WTC11 (cell line): Measurements from ENCODE around the gene SMIM38. TPM values are rescaled to one million over a fixed set of nuclear protein-coding genes. Genes with fewer than 3 reads are reported as not detected.

Source experiments
- ATAC-seq: fragments of 200-7000 bp; cut with Tn5 transposase; 2 replicates; pipeline ENCODE4 v1.10.0; 2021; ENCODE audit warnings: mild to moderate bottlenecking, moderate library complexity
- CTCF ChIA-PET: fragments of 300-600 bp; sonication (Branson Sonifier 250); formaldehyde crosslinking; loops from one replicate; lab custom pipeline; 2021; ENCODE audit warnings: antibody characterized with exemption; lab: Charles Lee
- POLR2A ChIA-PET: fragments of 350-600 bp; sonication (Branson Sonifier 250); formaldehyde crosslinking; loops from one replicate; lab custom pipeline; 2021; ENCODE audit warnings: antibody characterized with exemption; lab: Charles Lee
- DNase-seq: peaks from one replicate; pipeline ENCODE4 v3.0.0; 2021; ENCODE audit warnings: low spot score
- H3K27ac Mint-ChIP-seq: 2 replicates; pipeline ENCODE4 v1.8.0; 2021; ENCODE audit warnings: mixed read lengths
- H3K27me3 Mint-ChIP-seq: 2 replicates; pipeline ENCODE4 v1.8.0; 2021; ENCODE audit warnings: low read depth, mild to moderate bottlenecking, moderate library complexity, mixed read lengths
- H3K36me3 Mint-ChIP-seq: 2 replicates; pipeline ENCODE4 v1.8.0; 2021; ENCODE audit warnings: mixed read lengths
- H3K4me1 Mint-ChIP-seq: 2 replicates; pipeline ENCODE4 v1.8.0; 2022; ENCODE audit warnings: mixed read lengths
- H3K4me3 Mint-ChIP-seq: 2 replicates; pipeline ENCODE4 v1.8.0; 2021; ENCODE audit warnings: mild to moderate bottlenecking, moderate library complexity, mixed read lengths
- H3K9me3 Mint-ChIP-seq: 2 replicates; pipeline ENCODE4 v1.8.0; 2021; ENCODE audit warnings: mixed read lengths
- AR ChIP-seq: fragments of 250-450 bp; sonication (Bioruptor Pico); IDR thresholded peaks from 2 replicates; pipeline ENCODE4 v1.9.0; 2021; ENCODE audit warnings: mild to moderate bottlenecking
- CREM ChIP-seq: sonication (generic); formaldehyde crosslinking; IDR thresholded peaks from 2 replicates; pipeline ENCODE4 v1.8.1; 2022; ENCODE audit warnings: mild to moderate bottlenecking, missing genetic modification reagents, moderate library complexity
- ESRRA ChIP-seq: sonication (generic); formaldehyde crosslinking; IDR thresholded peaks from 2 replicates; pipeline ENCODE4 v1.8.1; 2022; ENCODE audit warnings: mild to moderate bottlenecking, missing genetic modification reagents, borderline replicate concordance
- ETV6 ChIP-seq: sonication (generic); formaldehyde crosslinking; IDR thresholded peaks from 2 replicates; pipeline ENCODE4 v1.8.1; 2022; ENCODE audit warnings: mild to moderate bottlenecking, missing genetic modification reagents
- FOXJ3 ChIP-seq: sonication (generic); formaldehyde crosslinking; IDR thresholded peaks from 2 replicates; pipeline ENCODE4 v1.9.0; 2021; ENCODE audit warnings: missing genetic modification reagents, mild to moderate bottlenecking, borderline replicate concordance
- FOXP4 ChIP-seq: sonication (generic); formaldehyde crosslinking; IDR thresholded peaks from 2 replicates; pipeline ENCODE4 v1.8.0; 2022; ENCODE audit warnings: mild to moderate bottlenecking, missing genetic modification reagents
- GABPB1 ChIP-seq: sonication (generic); formaldehyde crosslinking; IDR thresholded peaks from 2 replicates; pipeline ENCODE4 v1.8.1; 2023; ENCODE audit warnings: mild to moderate bottlenecking, missing genetic modification reagents
- GTF2I ChIP-seq: fragments of 250-450 bp; sonication (Bioruptor Pico); conservative IDR thresholded peaks from 2 replicates; pipeline ENCODE4 v1.4.0; 2021; ENCODE audit warnings: mild to moderate bottlenecking
- HMGA2 ChIP-seq: fragments of 250-450 bp; sonication (Bioruptor Pico); IDR thresholded peaks from 2 replicates; pipeline ENCODE4 v1.4.0; 2021; ENCODE audit warnings: mild to moderate bottlenecking, moderate library complexity
- JAZF1 ChIP-seq: fragments of 250-450 bp; sonication (Bioruptor Pico); IDR thresholded peaks from 2 replicates; pipeline ENCODE4 v1.9.0; 2021; ENCODE audit warnings: moderate library complexity, mild to moderate bottlenecking, inconsistent platforms
- KAT7 ChIP-seq: sonication (generic); formaldehyde crosslinking; IDR thresholded peaks from 2 replicates; pipeline ENCODE4 v1.8.1; 2023; ENCODE audit warnings: missing genetic modification reagents, mild to moderate bottlenecking, borderline replicate concordance
- OVOL2 ChIP-seq: fragments of 250-450 bp; sonication (Bioruptor Pico); IDR thresholded peaks from 2 replicates; pipeline ENCODE4 v1.9.0; 2021; ENCODE audit warnings: mild to moderate bottlenecking, borderline replicate concordance
- PRRX2 ChIP-seq: fragments of 250-450 bp; sonication (Bioruptor Pico); IDR thresholded peaks from 2 replicates; pipeline ENCODE4 v1.8.0; 2021; ENCODE audit warnings: mild to moderate bottlenecking
- RELA ChIP-seq: sonication (generic); formaldehyde crosslinking; IDR thresholded peaks from 2 replicates; pipeline ENCODE4 v1.8.1; 2022; ENCODE audit warnings: missing genetic modification reagents, mild to moderate bottlenecking, borderline replicate concordance
- TCF7 ChIP-seq: sonication (generic); formaldehyde crosslinking; IDR thresholded peaks from 2 replicates; pipeline ENCODE4 v1.8.0; 2022; ENCODE audit warnings: mild to moderate bottlenecking, low read depth, missing genetic modification reagents, moderate library complexity
- ZBTB43 ChIP-seq: sonication (generic); formaldehyde crosslinking; IDR thresholded peaks from 2 replicates; pipeline ENCODE4 v1.8.1; 2023; ENCODE audit warnings: mild to moderate bottlenecking, missing genetic modification reagents
- ZNF121 ChIP-seq: sonication (generic); formaldehyde crosslinking; IDR thresholded peaks from 2 replicates; pipeline ENCODE4 v1.8.0; 2023; ENCODE audit warnings: missing genetic modification reagents
- ZNF671 ChIP-seq: fragments of 250-450 bp; sonication (Bioruptor Pico); IDR thresholded peaks from 2 replicates; pipeline ENCODE4 v1.8.0; 2021; ENCODE audit warnings: mild to moderate bottlenecking
- total RNA-seq: library from RNA; stranded (reverse); gene quantifications from 3 replicates; pipeline ENCODE4 v1.2.3, GENCODE V29; 2021
- TF ChIP-seq, protein P1 (sequence below): sonication (generic); formaldehyde crosslinking; IDR thresholded peaks from 2 replicates; pipeline ENCODE4 v1.8.0; 2022; ENCODE audit warnings: mild to moderate bottlenecking, missing genetic modification reagents
- TF ChIP-seq, protein P2 (sequence below): sonication (generic); formaldehyde crosslinking; IDR thresholded peaks from 2 replicates; pipeline ENCODE4 v1.8.1; 2023; ENCODE audit warnings: mild to moderate bottlenecking, missing genetic modification reagents
- TF ChIP-seq, protein P3 (sequence below): sonication (generic); formaldehyde crosslinking; IDR thresholded peaks from 2 replicates; pipeline ENCODE4 v1.8.0; 2022; ENCODE audit warnings: mild to moderate bottlenecking, missing genetic modification reagents

Gene SMIM38
- total RNA-seq, 1 experiment from 2014 or later, result 0.39 TPM

DNA sequence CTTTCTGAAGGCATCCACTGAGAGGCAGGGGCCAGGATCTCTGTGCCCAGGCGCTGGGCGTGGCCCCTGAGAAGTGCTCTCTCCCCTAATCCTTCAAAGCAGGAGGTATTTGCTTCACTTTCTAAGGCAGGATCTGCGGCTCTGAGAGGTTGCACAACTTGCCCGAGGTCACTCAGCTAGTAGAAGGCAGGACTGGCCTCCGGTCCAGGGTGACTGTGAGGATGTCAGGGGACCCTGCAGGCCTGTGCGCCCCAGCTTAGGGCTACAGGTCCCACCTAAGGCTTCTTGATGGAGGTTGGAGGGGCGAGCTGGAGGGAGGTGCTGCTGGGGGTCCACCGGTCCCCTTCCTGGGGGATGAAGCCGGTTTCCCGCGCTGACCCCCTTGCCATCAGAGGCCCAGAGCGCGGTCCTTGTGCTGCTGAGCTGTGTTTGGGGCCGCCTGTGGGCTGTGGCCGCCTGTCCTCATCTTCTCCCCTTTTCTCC lies 979 bp downstream of the SMIM38 start (continued):
- TF ChIP-seq, protein P1, sequence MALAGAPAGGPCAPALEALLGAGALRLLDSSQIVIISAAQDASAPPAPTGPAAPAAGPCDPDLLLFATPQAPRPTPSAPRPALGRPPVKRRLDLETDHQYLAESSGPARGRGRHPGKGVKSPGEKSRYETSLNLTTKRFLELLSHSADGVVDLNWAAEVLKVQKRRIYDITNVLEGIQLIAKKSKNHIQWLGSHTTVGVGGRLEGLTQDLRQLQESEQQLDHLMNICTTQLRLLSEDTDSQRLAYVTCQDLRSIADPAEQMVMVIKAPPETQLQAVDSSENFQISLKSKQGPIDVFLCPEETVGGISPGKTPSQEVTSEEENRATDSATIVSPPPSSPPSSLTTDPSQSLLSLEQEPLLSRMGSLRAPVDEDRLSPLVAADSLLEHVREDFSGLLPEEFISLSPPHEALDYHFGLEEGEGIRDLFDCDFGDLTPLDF (CRISPR knock-in tag), result no peak
- no peak for TF ChIP-seq FOXP4 (CRISPR knock-in tag)
- no peak for TF ChIP-seq ETV6
- TF ChIP-seq RELA, result no peak
- TF ChIP-seq, protein P2, sequence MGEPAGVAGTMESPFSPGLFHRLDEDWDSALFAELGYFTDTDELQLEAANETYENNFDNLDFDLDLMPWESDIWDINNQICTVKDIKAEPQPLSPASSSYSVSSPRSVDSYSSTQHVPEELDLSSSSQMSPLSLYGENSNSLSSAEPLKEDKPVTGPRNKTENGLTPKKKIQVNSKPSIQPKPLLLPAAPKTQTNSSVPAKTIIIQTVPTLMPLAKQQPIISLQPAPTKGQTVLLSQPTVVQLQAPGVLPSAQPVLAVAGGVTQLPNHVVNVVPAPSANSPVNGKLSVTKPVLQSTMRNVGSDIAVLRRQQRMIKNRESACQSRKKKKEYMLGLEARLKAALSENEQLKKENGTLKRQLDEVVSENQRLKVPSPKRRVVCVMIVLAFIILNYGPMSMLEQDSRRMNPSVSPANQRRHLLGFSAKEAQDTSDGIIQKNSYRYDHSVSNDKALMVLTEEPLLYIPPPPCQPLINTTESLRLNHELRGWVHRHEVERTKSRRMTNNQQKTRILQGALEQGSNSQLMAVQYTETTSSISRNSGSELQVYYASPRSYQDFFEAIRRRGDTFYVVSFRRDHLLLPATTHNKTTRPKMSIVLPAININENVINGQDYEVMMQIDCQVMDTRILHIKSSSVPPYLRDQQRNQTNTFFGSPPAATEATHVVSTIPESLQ (CRISPR knock-in tag), result no peak
- TF ChIP-seq TCF7, result no peak
- TF ChIP-seq FOXJ3 (CRISPR knock-in tag), result no peak
- no peak for TF ChIP-seq ZNF671
- no peak for TF ChIP-seq OVOL2
- no peak for TF ChIP-seq AR
- no peak for TF ChIP-seq ESRRA
- TF ChIP-seq, all 79 proteins: peak for 0

GRCh38 chr11:69157156-69157821 lies 1.6 kb downstream of the SMIM38 start:
- ChIA-PET POLR2A (no interaction called here), CTCF (interaction anchor here (1.3 to 2.0 kb wide), 2 partner anchors 9 to 26 kb away, joined by 3 to 12 read pairs; no protein-coding TSS in a partner anchor)
- ATAC-seq (no peak), DNase-seq (no peak)
- Mint-ChIP-seq H3K4me1 (peaks cover 13% of the 10 kb centered on the region), H3K9me3 (no peaks in the 10 kb centered on the region), H3K4me3 (no peak overlapping the region), H3K27me3 (no peaks in the 10 kb centered on the region), H3K27ac (no peak overlapping the region), H3K36me3 (no peaks in the 10 kb centered on the region)
- peak; percentile 84 for TF ChIP-seq GABPB1
- no peak for TF ChIP-seq CREM (CRISPR knock-in tag)

GRCh38 chr11:69157822-69158231 lies 2.1 kb downstream of the SMIM38 start:
- ATAC-seq (no peak), DNase-seq (no peak)
- no peaks in the 10 kb centered on the region for H3K36me3 Mint-ChIP-seq
- no peaks in the 10 kb centered on the region for H3K27me3 Mint-ChIP-seq
- H3K4me3 Mint-ChIP-seq, result no peak overlapping the region
- ChIA-PET CTCF (interaction anchor here (1.0 kb wide), 1 partner anchor 26 kb away, joined by 6 read pairs; no protein-coding TSS in a partner anchor), POLR2A (interaction anchor here (0.5 kb wide), 1 partner anchor 521 kb away, joined by 3 read pairs; no protein-coding TSS in a partner anchor)
- H3K27ac Mint-ChIP-seq, result no peak overlapping the region
- peaks cover 8% of the 10 kb centered on the region for H3K4me1 Mint-ChIP-seq
- H3K9me3 Mint-ChIP-seq, result peaks cover 4% of the 10 kb centered on the region; the same call in 1 of the 2 replicates
- TF ChIP-seq HMGA2 (no peak), ESRRA (no peak), GTF2I (CRISPR knock-in tag) (no peak), ZNF121 (CRISPR knock-in tag) (no peak), FOXP4 (CRISPR knock-in tag) (no peak), PRRX2 (CRISPR knock-in tag) (no peak), RELA (no peak), JAZF1 (CRISPR knock-in tag) (no peak), KAT7 (CRISPR knock-in tag) (no peak), ZBTB43 (CRISPR knock-in tag) (no peak)
- TF ChIP-seq, protein P3, sequence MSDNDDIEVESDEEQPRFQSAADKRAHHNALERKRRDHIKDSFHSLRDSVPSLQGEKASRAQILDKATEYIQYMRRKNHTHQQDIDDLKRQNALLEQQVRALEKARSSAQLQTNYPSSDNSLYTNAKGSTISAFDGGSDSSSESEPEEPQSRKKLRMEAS (CRISPR knock-in tag), result no peak
